ENCODE results near the gene ARHGEF38. TPM values are rescaled to one million over a fixed set of nuclear protein-coding genes. Genes with fewer than 3 reads are reported as not detected.
"Not testable (repeated sequence)": the region's sequence is repeated elsewhere in the genome, so short reads cannot be mapped to it uniquely, and the experiment has no call there.

Gene ARHGEF38
- total RNA-seq, 2 experiments from 2014 or later: not detected

GRCh38 chr4:105719204-105719603 lies 166.8 kb downstream of the ARHGEF38 start:
- ATAC-seq (ENCODE audit: poor library complexity) (no peak), DNase-seq (no peak)
- Histone ChIP-seq H3K27ac (ENCODE audit: low read depth in 1 of 2, low read length in 2 of 2) (no peak overlapping the region), H3K36me3 (ENCODE audit: insufficient read depth, low read length) (no peaks in the 10 kb centered on the region), H3K4me1 (ENCODE audit: insufficient read depth, low read length) (no peaks in the 10 kb centered on the region), H3K27me3 (ENCODE audit: control insufficient read depth in 1 of 2, insufficient read depth in 2 of 2, low read length in 2 of 2) (no peaks in the 10 kb centered on the region), H3K9me3 (ENCODE audit: control insufficient read depth in 1 of 2, insufficient read depth in 1 of 2, low read length in 2 of 2) (no peaks in the 10 kb centered on the region), H3K4me3 (ENCODE audit: low read length) (no peak overlapping the region)
- Mint-ChIP-seq H3K9me3 (no peaks in the 10 kb centered on the region), H3K4me1 (ENCODE audit: low read depth) (no peaks in the 10 kb centered on the region), H3K4me3 (no peak overlapping the region), H3K27ac (no peak overlapping the region), H3K27me3 (no peaks in the 10 kb centered on the region), H3K36me3 (ENCODE audit: low read depth) (peaks cover 20% of the 10 kb centered on the region)
- POLR2A ChIA-PET: interaction anchor here (4.2 kb wide), 1 partner anchor 11 kb away, joined by 10 read pairs; the partner anchor contains the start of genes GSTCD and INTS12
- intact Hi-C loops (cut with DNase I, micrococcal nuclease): loop anchor here in 1 of 2 experiments (10.0 kb wide), 1 partner anchor 574 kb away; the partner anchor contains the start of gene TET2
- TF ChIP-seq, protein P1, sequence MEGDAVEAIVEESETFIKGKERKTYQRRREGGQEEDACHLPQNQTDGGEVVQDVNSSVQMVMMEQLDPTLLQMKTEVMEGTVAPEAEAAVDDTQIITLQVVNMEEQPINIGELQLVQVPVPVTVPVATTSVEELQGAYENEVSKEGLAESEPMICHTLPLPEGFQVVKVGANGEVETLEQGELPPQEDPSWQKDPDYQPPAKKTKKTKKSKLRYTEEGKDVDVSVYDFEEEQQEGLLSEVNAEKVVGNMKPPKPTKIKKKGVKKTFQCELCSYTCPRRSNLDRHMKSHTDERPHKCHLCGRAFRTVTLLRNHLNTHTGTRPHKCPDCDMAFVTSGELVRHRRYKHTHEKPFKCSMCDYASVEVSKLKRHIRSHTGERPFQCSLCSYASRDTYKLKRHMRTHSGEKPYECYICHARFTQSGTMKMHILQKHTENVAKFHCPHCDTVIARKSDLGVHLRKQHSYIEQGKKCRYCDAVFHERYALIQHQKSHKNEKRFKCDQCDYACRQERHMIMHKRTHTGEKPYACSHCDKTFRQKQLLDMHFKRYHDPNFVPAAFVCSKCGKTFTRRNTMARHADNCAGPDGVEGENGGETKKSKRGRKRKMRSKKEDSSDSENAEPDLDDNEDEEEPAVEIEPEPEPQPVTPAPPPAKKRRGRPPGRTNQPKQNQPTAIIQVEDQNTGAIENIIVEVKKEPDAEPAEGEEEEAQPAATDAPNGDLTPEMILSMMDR (IDR thresholded peaks at IDR 0.05): no peak
- CTCF ChIA-PET: interaction anchor here (1.0 kb wide), 1 partner anchor 9 kb away, joined by 4 read pairs; no protein-coding TSS in a partner anchor

DNA sequence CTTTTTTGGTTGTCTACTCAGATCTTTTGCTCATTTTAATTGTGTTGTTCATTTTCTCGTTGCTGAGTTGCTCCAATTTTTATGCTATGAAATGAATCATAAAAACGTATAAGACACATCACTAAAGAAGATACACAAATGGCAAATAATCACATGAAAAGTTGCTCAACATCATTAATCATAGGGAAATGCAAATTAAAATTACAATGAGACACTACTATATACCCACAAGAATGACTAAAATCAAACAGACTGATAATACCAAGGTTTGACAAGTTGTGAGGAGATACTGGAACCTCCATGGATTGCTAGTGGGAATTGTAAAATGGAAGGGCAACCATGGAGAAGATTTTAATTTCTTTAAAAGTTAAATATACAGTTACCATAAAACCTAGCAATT lies 173.2 kb downstream of the ARHGEF38 start:
- Mint-ChIP-seq H3K4me3 (no peak overlapping the region), H3K9me3 (no peaks in the 10 kb centered on the region), H3K27ac (no peak overlapping the region), H3K27me3 (no peaks in the 10 kb centered on the region), H3K4me1 (ENCODE audit: low read depth) (no peaks in the 10 kb centered on the region), H3K36me3 (ENCODE audit: low read depth) (peaks cover 48% of the 10 kb centered on the region)
- POLR2A ChIA-PET: no interaction called here
- Histone ChIP-seq H3K36me3 (ENCODE audit: insufficient read depth, low read length) (no peaks in the 10 kb centered on the region), H3K27ac (ENCODE audit: low read depth in 1 of 2, low read length in 2 of 2) (no peak overlapping the region), H3K27me3 (ENCODE audit: control insufficient read depth in 1 of 2, insufficient read depth in 2 of 2, low read length in 2 of 2) (no peaks in the 10 kb centered on the region), H3K9me3 (ENCODE audit: control insufficient read depth in 1 of 2, insufficient read depth in 1 of 2, low read length in 2 of 2) (no peaks in the 10 kb centered on the region), H3K4me3 (ENCODE audit: low read length) (no peak overlapping the region), H3K4me1 (ENCODE audit: insufficient read depth, low read length) (no peaks in the 10 kb centered on the region)
- DNase-seq: no peak
- TF ChIP-seq, protein P1 (IDR thresholded peaks at IDR 0.05): no peak
- CTCF ChIA-PET: no interaction called here
- intact Hi-C loops (cut with DNase I, micrococcal nuclease): no loop called here
- no peak for ATAC-seq (ENCODE audit: poor library complexity)

DNA sequence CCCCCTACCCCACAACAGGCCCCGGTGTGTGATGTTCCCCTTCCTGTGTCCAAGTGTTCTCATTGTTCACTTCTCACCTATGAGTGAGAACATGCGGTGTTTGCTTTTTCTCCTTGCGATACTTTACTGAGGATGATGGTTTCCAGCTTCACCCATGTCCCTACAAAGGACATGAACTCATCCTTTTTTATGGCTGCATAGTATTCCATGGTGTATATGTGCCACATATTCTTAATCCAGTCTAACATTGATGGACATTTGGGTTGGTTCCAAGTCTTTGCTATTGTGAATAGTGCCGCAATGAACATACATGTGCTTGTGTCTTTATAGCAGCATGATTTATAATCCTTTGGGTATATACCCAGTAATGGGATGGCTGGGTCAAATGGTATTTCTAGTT lies 177.5 kb downstream of the ARHGEF38 start:
- H3K27ac Mint-ChIP-seq; H3K9me3 ChIP-seq (ENCODE audit: control insufficient read depth in 1 of 2, insufficient read depth in 1 of 2, low read length in 2 of 2); POLR2A ChIA-PET; H3K36me3 ChIP-seq (ENCODE audit: insufficient read depth, low read length); CTCF ChIA-PET; H3K4me1 Mint-ChIP-seq (ENCODE audit: low read depth); DNase-seq; H3K27me3 Mint-ChIP-seq; H3K4me3 Mint-ChIP-seq; ATAC-seq (ENCODE audit: poor library complexity); H3K27me3 ChIP-seq (ENCODE audit: control insufficient read depth in 1 of 2, insufficient read depth in 2 of 2, low read length in 2 of 2); H3K4me1 ChIP-seq (ENCODE audit: insufficient read depth, low read length); H3K4me3 ChIP-seq (ENCODE audit: low read length); H3K27ac ChIP-seq (ENCODE audit: low read depth in 1 of 2, low read length in 2 of 2); intact Hi-C loops (cut with DNase I, micrococcal nuclease): not testable (repeated sequence)
- Mint-ChIP-seq H3K9me3 (peaks cover 19% of the 10 kb centered on the region), H3K36me3 (ENCODE audit: low read depth) (peaks cover 83% of the 10 kb centered on the region)

Other genes starting within 250 kb of the ARHGEF38 start
- gene PPA2, start 78.6 kb upstream of the ARHGEF38 start, total RNA-seq: 10 to 100 TPM; 44.2 to 46.1 TPM
- 10 to 100 TPM; 17.8 to 19.9 TPM for gene INTS12, start 156.1 kb downstream of the ARHGEF38 start, total RNA-seq
- 1 to 10 TPM; 5.2 to 5.3 TPM for gene GSTCD, start 156.2 kb downstream of the ARHGEF38 start, total RNA-seq